Measurements from ENCODE around the gene CGRRF1. TPM values are rescaled to one million over a fixed set of nuclear protein-coding genes. Genes with fewer than 3 reads are reported as not detected.

Gene CGRRF1
- total and polyA plus RNA-seq, 5 donors, result 16.8 to 27.2 (median 24.7) TPM

GRCh38 chr14:54489731-54490444 lies 19.8 kb upstream of the CGRRF1 start:
- Histone ChIP-seq H3K27ac (ENCODE audit: low read length) (peak overlapping the region; percentile 95), H3K4me3 (ENCODE audit: low read length) (no peak overlapping the region), H3K9me3 (ENCODE audit: control insufficient read depth, low read length) (no peaks in the 10 kb centered on the region), H3K4me1 (ENCODE audit: control insufficient read depth, insufficient read depth, low read length) (peaks cover 2% of the 10 kb centered on the region), H3K27me3 (ENCODE audit: control insufficient read depth, insufficient read depth) (no peaks in the 10 kb centered on the region)
- DNase-seq (peak in 1 of 3 donors; percentile 27), ATAC-seq (no peak)
- WGBS, result 95% methylated on average over 4 of the region's 4 CpGs
- intact Hi-C loops (cut with DNase I), result no loop called here

DNA sequence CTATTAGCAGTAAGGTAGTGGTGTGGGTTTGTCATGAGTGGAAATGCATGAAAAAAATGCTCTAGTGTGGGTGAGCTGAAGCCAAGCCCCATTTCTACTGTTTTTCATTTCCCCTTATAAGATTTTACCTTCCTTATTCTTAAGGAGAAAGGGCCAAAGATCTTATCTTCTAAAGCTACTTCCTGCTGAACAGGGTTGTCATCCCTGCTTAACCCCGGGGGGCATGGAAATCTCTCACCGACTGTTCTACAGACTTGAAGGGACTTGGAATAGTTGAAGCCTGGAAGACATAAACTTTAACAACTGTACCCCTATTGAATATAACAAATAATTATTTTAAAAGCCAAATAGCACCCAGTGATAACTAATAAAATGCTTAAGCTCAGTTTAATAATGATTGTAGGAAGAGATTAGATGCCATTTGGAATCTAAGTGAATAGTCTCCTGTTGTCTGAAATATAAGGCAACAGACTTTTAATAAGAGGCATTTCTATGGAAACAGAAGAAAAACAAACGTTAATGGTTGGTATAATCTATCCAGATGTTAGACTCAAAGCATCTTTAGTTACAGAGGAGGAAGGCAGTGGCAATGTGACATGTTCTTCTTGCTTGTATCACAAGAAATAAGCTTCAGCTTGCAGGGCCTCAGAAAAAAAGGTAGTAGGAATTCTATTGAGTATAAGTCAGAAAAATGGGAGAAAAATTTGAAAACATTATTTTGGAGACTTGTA lies 19.1 kb upstream of the CGRRF1 start:
- intact Hi-C loops (cut with DNase I), result no loop called here
- H3K4me1 ChIP-seq (ENCODE audit: control insufficient read depth, insufficient read depth, low read length), result peaks cover 2% of the 10 kb centered on the region
- no peaks in the 10 kb centered on the region for H3K27me3 ChIP-seq (ENCODE audit: control insufficient read depth, insufficient read depth)
- ATAC-seq (no peak), DNase-seq (no peak)
- H3K27ac ChIP-seq (ENCODE audit: low read length), result no peak overlapping the region
- WGBS, result 25% methylated on average over 3 of the region's 3 CpGs
- H3K9me3 ChIP-seq (ENCODE audit: control insufficient read depth, low read length), result no peaks in the 10 kb centered on the region
- no peak overlapping the region for H3K4me3 ChIP-seq (ENCODE audit: low read length)

- no peak for ATAC-seq
- intact Hi-C loops (cut with DNase I), result no loop called here
- Histone ChIP-seq H3K4me3 (ENCODE audit: low read length) (no peak overlapping the region), H3K27ac (ENCODE audit: low read length) (no peak overlapping the region), H3K9me3 (ENCODE audit: control insufficient read depth, low read length) (no peaks in the 10 kb centered on the region), H3K4me1 (ENCODE audit: control insufficient read depth, insufficient read depth, low read length) (peaks cover 2% of the 10 kb centered on the region), H3K27me3 (ENCODE audit: control insufficient read depth, insufficient read depth) (no peaks in the 10 kb centered on the region)
- 63% methylated on average over 13 of the region's 13 CpGs for WGBS
- no peak for DNase-seq
These were observed 16.4 kb upstream of the CGRRF1 start for GRCh38 chr14:54493293-54493692.

DNA sequence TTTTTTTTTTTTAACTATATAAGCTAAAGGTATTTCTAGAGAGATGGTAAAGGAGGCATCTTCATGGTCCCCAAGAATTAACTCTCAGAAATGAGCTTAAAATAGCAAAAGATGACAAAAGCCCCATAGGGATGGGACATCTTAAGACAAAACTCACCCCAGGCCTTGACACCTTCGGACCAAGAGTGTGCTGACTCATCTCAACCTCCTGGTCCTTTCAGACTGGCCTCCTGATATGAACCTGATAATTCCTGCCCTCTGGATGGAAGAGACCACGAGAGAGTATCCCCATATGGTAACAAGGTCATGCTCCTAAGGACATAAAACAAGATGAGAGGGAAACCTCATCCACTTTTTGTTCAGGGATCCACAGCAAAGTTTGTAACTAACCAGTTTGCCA lies 12.5 kb upstream of the CGRRF1 start:
- H3K9me3 ChIP-seq (ENCODE audit: control insufficient read depth, low read length), result no peaks in the 10 kb centered on the region
- no peak overlapping the region for H3K27ac ChIP-seq (ENCODE audit: low read length)
- intact Hi-C loops (cut with DNase I), result no loop called here
- WGBS, result 65% methylated on average over 2 of the region's 2 CpGs
- DNase-seq (no peak), ATAC-seq (no peak)
- H3K4me1 ChIP-seq (ENCODE audit: control insufficient read depth, insufficient read depth, low read length), result no peaks in the 10 kb centered on the region
- H3K27me3 ChIP-seq (ENCODE audit: control insufficient read depth, insufficient read depth), result no peaks in the 10 kb centered on the region
- no peak overlapping the region for H3K4me3 ChIP-seq (ENCODE audit: low read length)

GRCh38 chr14:54498095-54498531 lies 11.6 kb upstream of the CGRRF1 start:
- DNase-seq, result no peak
- peak; percentile 24 to 34 for ATAC-seq

GRCh38 chr14:54498579-54498978 lies 11.1 kb upstream of the CGRRF1 start:
- 34% methylated on average over 7 of the region's 7 CpGs for WGBS
- H3K4me1 ChIP-seq (ENCODE audit: control insufficient read depth, insufficient read depth, low read length), result no peaks in the 10 kb centered on the region
- H3K27me3 ChIP-seq (ENCODE audit: control insufficient read depth, insufficient read depth), result no peaks in the 10 kb centered on the region
- DNase-seq, result no peak
- no peak overlapping the region for H3K4me3 ChIP-seq (ENCODE audit: low read length)
- peak overlapping the region; percentile 57 for H3K27ac ChIP-seq (ENCODE audit: low read length)
- H3K9me3 ChIP-seq (ENCODE audit: control insufficient read depth, low read length), result no peaks in the 10 kb centered on the region
- ATAC-seq, result peak; percentile 38 to 44
- intact Hi-C loops (cut with DNase I), result no loop called here

More at GRCh38 chr14:54498095-54498531, 11.6 kb upstream of the CGRRF1 start:
- no peaks in the 10 kb centered on the region for H3K4me1 ChIP-seq (ENCODE audit: control insufficient read depth, insufficient read depth, low read length)
- H3K27me3 ChIP-seq (ENCODE audit: control insufficient read depth, insufficient read depth), result no peaks in the 10 kb centered on the region
- intact Hi-C loops (cut with DNase I), result no loop called here
- no peak overlapping the region for H3K4me3 ChIP-seq (ENCODE audit: low read length)
- peak overlapping the region; percentile 57 for H3K27ac ChIP-seq (ENCODE audit: low read length)
- WGBS, result 56% methylated on average over 5 of the region's 5 CpGs
- H3K9me3 ChIP-seq (ENCODE audit: control insufficient read depth, low read length), result no peaks in the 10 kb centered on the region

GRCh38 chr14:54500744-54501143 lies 9.0 kb upstream of the CGRRF1 start:
- intact Hi-C loops (cut with DNase I), result no loop called here
- no peak for DNase-seq
- Histone ChIP-seq H3K9me3 (ENCODE audit: control insufficient read depth, low read length) (no peaks in the 10 kb centered on the region), H3K4me1 (ENCODE audit: control insufficient read depth, insufficient read depth, low read length) (no peaks in the 10 kb centered on the region), H3K27ac (ENCODE audit: low read length) (no peak overlapping the region), H3K4me3 (ENCODE audit: low read length) (no peak overlapping the region), H3K27me3 (ENCODE audit: control insufficient read depth, insufficient read depth) (no peaks in the 10 kb centered on the region)
- ATAC-seq, result no peak
- WGBS, result 82% methylated on average over 3 of the region's 3 CpGs

- no peak for DNase-seq
- intact Hi-C loops (cut with DNase I), result no loop called here
- ATAC-seq, result no peak
- Histone ChIP-seq H3K4me1 (ENCODE audit: control insufficient read depth, insufficient read depth, low read length) (no peaks in the 10 kb centered on the region), H3K4me3 (ENCODE audit: low read length) (no peak overlapping the region), H3K9me3 (ENCODE audit: control insufficient read depth, low read length) (no peaks in the 10 kb centered on the region), H3K27ac (ENCODE audit: low read length) (no peak overlapping the region), H3K27me3 (ENCODE audit: control insufficient read depth, insufficient read depth) (no peaks in the 10 kb centered on the region)
- 85% methylated on average over 3 of the region's 3 CpGs for WGBS
These were observed 8.2 kb upstream of the CGRRF1 start for GRCh38 chr14:54501480-54501879.

- Histone ChIP-seq H3K27me3 (ENCODE audit: control insufficient read depth, insufficient read depth) (no peaks in the 10 kb centered on the region), H3K4me3 (ENCODE audit: low read length) (no peak overlapping the region), H3K4me1 (ENCODE audit: control insufficient read depth, insufficient read depth, low read length) (no peaks in the 10 kb centered on the region), H3K27ac (ENCODE audit: low read length) (no peak overlapping the region), H3K9me3 (ENCODE audit: control insufficient read depth, low read length) (no peaks in the 10 kb centered on the region)
- ATAC-seq (no peak), DNase-seq (no peak)
- 36% methylated on average over 2 of the region's 2 CpGs for WGBS
- intact Hi-C loops (cut with DNase I), result no loop called here
These were observed 7.1 kb upstream of the CGRRF1 start for GRCh38 chr14:54502602-54503001.

DNA sequence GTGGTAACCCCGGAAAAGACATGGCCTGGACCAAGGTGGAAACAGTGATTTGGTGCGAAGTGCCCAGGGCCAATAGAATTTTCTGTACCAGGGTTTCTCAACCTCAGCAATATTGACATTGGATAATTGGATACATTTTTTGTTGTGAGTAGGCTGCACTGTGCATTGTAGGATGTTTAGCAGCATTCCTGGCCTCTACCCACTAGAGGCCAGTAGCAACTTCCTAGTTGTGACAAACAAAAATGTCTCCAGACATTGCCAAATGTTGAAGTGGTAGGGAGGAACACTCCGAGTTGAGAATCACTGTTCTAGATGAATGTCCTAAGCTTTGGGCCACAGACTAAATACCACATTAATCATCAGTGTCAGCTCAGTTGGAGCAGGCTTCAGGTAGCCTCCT lies 6.2 kb upstream of the CGRRF1 start:
- WGBS, result 67% methylated on average over 3 of the region's 3 CpGs
- ATAC-seq (peak in 1 of 2 donors; percentile 34), DNase-seq (no peak)
- intact Hi-C loops (cut with DNase I), result no loop called here
- no peak overlapping the region for H3K4me3 ChIP-seq (ENCODE audit: low read length)
- no peaks in the 10 kb centered on the region for H3K27me3 ChIP-seq (ENCODE audit: control insufficient read depth, insufficient read depth)
- H3K27ac ChIP-seq (ENCODE audit: low read length), result no peak overlapping the region
- no peaks in the 10 kb centered on the region for H3K9me3 ChIP-seq (ENCODE audit: control insufficient read depth, low read length)
- no peaks in the 10 kb centered on the region for H3K4me1 ChIP-seq (ENCODE audit: control insufficient read depth, insufficient read depth, low read length)

GRCh38 chr14:54512393-54512792 lies 2.7 kb downstream of the CGRRF1 start:
- ATAC-seq, result no peak
- intact Hi-C loops (cut with DNase I), result no loop called here
- no peak overlapping the region for H3K27ac ChIP-seq (ENCODE audit: low read length)

More at GRCh38 chr14:54512393-54512792, 2.7 kb downstream of the CGRRF1 start:
- Histone ChIP-seq H3K9me3 (ENCODE audit: control insufficient read depth, low read length) (no peaks in the 10 kb centered on the region), H3K27me3 (ENCODE audit: control insufficient read depth, insufficient read depth) (no peaks in the 10 kb centered on the region), H3K4me3 (ENCODE audit: low read length) (no peak overlapping the region), H3K4me1 (ENCODE audit: control insufficient read depth, insufficient read depth, low read length) (peaks cover 1% of the 10 kb centered on the region)
- WGBS, result 54% methylated on average over 1 of the region's 1 CpG
- no peak for DNase-seq
